GM12892 (cell line): ENCODE results near the gene GFRA1.
"Not testable (repeated sequence)": the region's sequence is repeated elsewhere in the genome, so short reads cannot be mapped to it uniquely, and the experiment has no call there.

Experiments used
- DNase-seq: peaks from one replicate; pipeline ENCODE4 v3.0.0; 2011; ENCODE audit not compliant: insufficient read length
- FAIRE-seq: peaks from 2 replicates; lab custom pipeline; 2011; peaks lifted over from hg19 to GRCh38; lab: Jason Lieb, UNC
- POLR2A ChIP-seq: IDR thresholded peaks from 2 replicates; pipeline ENCODE4 v1.6.1; 2011; ENCODE audit warnings: low read depth, low read length, control low read depth
- POLR2AphosphoS5 ChIP-seq: IDR thresholded peaks from 2 replicates; pipeline ENCODE4 v1.6.1; 2011; ENCODE audit warnings: low read depth, low read length, control low read depth
- TAF1 ChIP-seq: IDR thresholded peaks from 2 replicates; pipeline ENCODE4 v1.6.1; 2011; ENCODE audit warnings: low read depth, mild to moderate bottlenecking, control low read depth, low read length, borderline replicate concordance

The GFRA1 gene

DNA sequence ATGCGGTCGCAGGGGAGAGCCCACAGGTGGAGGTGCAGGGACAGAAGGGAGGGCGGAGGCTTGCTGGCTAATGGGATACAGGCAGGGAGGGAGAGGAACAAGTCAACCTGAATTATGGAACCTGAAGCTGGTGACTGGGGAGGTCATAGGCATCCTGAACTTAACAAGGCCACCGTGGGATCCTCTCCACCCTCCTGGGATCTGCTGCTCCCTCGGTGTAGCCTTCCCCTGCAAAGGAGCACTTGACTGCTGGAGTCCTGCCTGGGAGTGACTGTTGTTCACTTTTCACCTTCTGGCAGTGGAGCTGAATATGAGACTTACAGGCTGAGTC is 223.1 kb downstream of the GFRA1 start:
- DNase-seq (no peak), FAIRE-seq (no peak)
- no peak for TF ChIP-seq POLR2AphosphoS5
- TF ChIP-seq POLR2A, result no peak
- no peak for TF ChIP-seq TAF1

DNA sequence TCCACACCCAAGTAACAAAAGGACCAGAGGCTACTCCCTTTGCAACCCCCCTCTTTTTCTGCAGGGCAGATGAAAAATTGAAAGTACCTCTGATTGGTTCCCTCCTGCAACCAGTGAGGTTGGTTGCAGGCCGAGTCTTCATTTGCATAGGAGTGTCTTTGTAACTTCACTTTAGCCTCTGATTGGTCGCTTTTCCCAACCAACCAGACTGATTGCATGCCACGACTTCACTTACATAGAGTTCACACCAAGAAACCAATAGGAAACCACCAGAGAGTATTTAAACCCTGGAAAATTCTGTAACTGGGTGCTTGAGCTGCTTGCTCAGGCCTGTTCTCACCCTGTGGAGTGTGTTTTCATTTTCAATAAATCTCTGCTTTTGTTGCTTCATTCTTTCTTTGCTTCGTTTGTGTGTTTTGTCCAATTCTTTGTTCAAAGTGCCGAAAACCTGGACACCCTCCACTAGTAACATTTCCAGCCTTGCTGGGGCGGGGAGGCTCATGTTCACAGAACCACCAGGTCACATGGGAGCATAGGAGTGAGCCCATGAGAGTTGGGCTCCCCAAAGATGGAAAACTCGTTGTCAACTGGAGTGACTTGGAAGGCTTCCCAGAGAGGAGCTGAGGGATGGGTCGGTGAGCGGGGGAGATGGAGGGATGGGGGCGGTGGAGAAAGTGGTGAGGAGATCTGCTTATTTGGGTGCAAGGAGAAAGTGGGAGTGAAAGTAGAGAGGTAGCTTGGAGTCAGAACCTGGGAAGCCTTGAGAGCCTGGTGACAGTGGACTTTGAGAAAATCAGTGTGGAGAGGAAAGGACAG is 223.6 kb downstream of the GFRA1 start:
- TF ChIP-seq POLR2A (no peak), TAF1 (no peak), POLR2AphosphoS5 (no peak)
- FAIRE-seq (no peak), DNase-seq (no peak)

DNA sequence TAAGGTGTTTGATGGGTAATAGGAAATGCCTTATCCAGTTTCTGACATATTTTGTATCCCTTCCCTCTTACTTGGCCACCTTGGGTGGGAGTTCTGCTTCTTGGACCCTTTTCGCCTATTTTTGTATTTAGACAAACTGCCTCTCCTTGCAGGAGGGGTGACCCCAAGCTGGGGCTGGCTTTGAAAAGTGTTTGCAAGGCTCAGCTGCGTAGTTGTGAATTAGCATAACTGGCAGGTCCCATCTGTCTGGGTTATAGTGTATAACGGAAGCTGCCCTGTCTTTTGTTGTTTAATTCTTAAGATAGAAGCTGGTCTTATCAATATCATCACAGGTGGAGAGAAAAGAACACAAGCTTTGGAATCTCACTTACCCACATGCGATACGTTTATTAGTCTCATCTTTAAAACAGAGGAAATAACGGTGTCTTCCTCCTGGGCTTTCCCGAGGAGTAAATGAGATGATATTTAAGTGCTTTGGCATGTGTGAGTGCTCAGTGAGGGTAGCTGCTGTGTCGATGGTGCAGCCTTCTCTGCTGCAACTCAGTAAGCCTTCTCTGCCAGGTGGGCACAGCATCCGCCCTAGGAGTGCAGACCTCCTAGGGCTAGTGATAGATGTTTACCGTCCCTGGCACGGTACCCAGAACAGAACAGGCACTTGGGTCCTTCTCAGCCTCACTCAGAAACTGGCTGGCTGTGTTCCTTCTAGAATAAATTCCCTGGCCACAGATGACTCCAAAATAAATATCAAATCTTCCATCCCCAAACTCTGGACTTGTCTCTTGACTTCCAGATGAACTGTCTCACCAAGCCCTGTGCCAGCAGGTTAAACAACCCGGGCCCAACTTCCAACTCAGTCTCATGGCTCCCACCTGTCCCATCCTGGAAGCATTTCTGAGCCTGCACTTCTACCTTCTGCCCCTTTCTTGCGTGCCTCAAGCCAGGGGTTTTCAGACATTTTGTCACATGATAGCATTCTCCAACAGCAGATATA is 227.3 kb downstream of the GFRA1 start:
- TF ChIP-seq TAF1 (no peak), POLR2A (no peak), POLR2AphosphoS5 (no peak)
- no peak for DNase-seq
- FAIRE-seq, result no peak

DNA sequence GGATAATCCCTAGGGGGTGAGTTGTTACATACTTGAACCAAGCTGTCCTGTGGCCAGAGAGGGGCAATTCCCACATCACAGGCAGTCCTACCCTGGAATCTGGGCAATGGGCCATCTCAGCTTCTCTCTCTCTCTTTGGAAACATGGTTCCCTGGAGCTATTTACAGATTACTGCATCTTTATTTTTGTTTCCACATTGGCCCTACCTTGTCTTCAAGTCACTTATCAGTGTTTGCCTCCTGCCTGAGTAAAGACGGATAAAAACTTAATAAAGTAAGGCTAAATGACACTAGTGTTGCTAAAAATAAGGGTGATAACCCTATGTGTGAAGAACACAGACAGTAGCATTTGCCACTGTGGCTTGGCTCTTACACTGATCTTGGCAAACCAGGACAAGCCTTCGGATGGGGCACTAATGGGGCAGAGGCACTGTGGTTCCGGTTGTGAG is 228.2 kb downstream of the GFRA1 start:
- no peak for FAIRE-seq
- no peak for DNase-seq
- TF ChIP-seq POLR2A, result no peak
- no peak for TF ChIP-seq POLR2AphosphoS5
- no peak for TF ChIP-seq TAF1

DNA sequence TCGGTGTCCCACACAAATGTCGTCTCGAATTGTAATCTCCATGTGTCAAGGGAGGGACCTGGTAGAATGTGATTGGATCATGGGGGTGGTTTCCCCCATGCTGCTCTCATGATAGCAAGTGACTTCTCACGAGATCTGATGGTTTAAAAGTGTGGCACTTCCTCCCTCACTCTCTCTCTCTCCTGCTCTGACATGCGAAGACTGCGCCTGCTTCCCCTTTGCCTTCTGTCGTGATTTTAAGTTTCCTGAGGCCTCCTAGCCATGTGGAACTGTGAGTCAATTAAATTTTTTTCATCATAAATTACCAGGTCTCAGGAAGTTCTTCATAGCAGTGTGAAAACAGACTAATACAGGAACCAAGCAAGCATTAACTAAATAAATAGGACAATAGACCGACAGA is 229.1 kb downstream of the GFRA1 start:
- DNase-seq, result no peak
- TF ChIP-seq POLR2A (no peak), TAF1 (no peak), POLR2AphosphoS5 (no peak)
- FAIRE-seq, result no peak

DNA sequence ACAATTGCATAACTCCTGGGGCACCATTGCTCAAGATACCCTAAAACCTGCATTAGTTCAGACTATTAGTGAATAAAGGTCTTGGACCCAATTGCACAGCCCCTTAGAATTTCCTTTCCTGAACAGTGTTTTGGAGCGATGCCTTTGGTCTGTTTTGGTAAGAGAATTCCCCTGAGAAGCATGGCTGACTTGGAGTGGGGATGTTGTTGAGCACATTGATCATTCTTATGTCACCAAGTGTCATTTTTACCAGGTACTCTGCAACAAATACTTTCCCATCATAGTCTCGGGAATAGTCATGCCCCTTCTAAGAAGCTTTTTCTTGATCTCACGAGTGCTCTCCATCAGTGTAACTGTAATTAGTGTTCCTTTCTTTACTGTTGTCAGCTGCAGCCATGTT is 229.7 kb downstream of the GFRA1 start:
- TF ChIP-seq POLR2AphosphoS5 (no peak), TAF1 (no peak), POLR2A (no peak)
- DNase-seq (no peak), FAIRE-seq (no peak)

DNA sequence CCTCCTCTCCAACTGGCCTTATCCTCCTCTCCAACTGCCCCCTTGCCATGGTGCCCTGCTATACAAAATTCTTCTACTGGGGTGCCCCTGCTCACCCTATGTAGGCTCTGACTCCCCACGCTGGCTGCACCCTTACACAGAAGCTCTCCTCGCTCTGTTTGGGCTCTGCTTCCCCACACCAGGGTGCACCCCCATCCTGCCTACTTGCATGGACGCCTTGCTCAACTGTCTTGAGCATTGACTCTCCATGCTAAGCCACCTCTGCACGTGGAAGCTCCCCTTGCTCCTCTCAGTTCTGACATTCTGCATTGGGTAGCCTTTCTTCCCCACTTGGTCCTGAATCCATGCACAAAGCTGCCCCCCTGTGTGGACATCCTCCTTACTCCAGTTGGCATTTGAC is 231.1 kb downstream of the GFRA1 start:
- TF ChIP-seq POLR2A (no peak), TAF1 (no peak), POLR2AphosphoS5 (no peak)
- FAIRE-seq, result no peak
- no peak for DNase-seq

DNA sequence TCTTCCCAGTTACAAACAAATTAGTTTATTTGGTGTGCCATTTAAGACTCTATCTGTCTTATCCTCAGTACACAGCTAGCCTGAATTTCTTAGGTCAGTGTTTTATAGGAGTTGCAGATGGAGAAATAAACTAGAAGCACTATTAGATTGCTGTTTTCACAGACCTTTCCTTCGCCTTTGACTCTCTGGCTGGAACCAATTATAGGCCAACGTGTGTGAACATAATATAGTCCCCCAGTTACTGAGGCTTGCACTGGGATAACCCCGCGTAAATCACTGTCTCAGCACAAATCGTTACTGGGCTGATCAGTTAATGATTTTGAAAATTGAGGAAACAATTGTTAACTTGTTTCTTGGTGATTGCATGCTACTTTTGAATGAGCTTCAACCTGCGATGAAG is 233.4 kb downstream of the GFRA1 start:
- no peak for TF ChIP-seq POLR2A
- no peak for TF ChIP-seq POLR2AphosphoS5
- TF ChIP-seq TAF1, result no peak
- DNase-seq, result no peak
- FAIRE-seq, result no peak

DNA sequence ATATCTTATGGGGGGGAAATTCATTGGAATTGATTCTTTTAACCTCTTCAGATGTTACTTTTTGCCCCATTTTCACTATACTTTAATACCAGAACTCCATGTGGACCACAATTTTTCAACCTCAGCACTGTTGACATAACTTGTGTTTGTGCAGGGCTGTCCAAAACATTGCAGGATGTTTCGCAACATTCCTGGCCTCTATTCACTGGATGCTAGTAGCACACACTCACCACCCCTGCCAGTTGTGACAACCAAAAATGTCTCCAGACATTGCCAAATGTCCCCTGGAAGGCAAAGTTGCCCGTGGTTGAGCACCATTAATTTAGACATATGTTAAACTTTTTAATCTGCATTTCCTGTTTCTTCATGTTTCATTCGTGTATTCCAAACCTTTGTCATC is 234.7 kb downstream of the GFRA1 start:
- TF ChIP-seq TAF1 (no peak), POLR2AphosphoS5 (no peak), POLR2A (no peak)
- DNase-seq (no peak), FAIRE-seq (no peak)

DNA sequence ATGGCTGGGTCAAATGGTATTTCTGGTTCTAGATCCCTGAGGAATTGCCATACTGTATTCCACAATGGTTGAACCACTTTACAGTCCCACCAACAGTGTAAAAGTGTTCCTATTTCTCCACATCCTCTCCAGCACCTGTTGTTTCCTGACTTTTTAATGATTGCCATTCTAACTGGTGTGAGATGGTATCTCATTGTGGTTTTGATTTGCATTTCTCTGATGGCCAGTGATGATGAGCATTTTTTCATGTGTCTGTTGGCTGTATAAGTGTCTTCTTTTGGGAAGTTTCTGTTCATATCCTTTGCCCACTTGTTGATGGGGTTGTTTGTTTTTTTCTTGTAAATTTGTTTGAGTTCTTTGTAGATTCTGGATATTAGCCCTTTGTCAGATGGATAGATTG is 237.6 kb downstream of the GFRA1 start:
- not testable (repeated sequence) for DNase-seq, FAIRE-seq

DNA sequence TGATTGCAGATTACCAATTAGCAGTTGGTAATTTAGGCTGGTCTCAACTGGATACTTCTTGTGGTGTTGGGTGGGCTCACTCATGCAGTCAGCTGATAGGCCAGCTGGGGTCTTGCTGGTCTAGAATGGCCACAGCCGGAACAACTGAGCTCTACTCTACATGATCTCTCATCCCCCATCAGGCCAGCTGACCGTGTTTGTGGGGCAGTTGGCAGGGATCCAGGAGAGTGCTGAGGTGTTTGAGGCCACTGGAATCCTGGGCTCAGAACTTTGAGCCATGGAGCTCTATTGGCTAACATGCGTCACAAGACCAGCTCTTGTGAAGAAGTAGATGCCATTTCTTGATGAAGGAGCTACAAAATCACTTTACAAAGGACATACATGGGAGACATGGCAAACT is 242.4 kb downstream of the GFRA1 start:
- no peak for TF ChIP-seq POLR2AphosphoS5
- TF ChIP-seq TAF1, result no peak
- no peak for TF ChIP-seq POLR2A
- no peak for DNase-seq
- FAIRE-seq, result no peak

DNA sequence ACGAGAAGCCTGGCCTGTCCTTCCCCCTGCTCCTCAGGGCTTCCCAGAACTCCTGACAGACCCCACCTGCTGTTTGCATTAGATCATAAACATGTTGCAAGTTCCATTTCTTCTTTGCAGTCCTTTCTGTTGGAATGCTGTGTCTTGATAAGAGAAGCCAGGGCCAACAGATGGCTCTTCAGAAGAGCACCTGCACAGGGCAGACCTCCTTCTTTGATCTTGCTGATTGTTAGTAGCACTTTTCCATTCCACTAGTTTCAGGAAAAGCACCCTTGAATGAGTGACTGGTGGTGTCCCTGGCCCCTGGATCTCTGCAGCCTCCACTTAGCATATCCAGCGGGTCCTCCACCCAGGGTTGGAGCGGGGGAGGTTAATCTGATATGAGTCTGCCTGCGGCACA is 243.2 kb downstream of the GFRA1 start:
- no peak for DNase-seq
- FAIRE-seq, result no peak
- TF ChIP-seq POLR2A, result no peak

DNA sequence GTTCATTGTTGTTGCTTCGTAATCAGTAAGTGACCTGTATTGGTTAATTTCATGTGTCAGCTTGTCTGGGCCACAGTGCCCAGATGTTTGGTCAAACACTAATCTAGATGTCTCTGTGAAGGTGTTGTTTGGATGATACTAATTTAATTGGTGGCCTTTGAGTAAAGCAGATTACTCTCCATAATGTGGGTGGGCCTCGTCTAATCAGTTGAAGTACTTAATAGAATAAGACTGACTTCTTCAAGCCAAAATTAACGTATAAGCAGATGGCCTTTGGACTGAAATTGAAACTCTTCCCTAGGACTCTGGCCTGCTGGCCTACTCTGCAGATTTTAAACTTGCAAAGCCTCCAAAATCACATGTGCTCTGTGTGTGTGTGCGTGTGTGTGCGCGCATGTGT is 245.7 kb downstream of the GFRA1 start:
- no peak for FAIRE-seq
- no peak for DNase-seq

More for the DNA sequence above, 245.7 kb downstream of the GFRA1 start:
- TF ChIP-seq POLR2A (no peak), TAF1 (no peak)
